IMR-90 (cell line): ENCODE data around the gene FBXW2.

Experiments used
- CTCF ChIP-seq: conservative IDR thresholded peaks from 2 replicates; pipeline ENCODE4 v1.5.1; 2012; ENCODE audit warnings: mild to moderate bottlenecking, low read depth, low read length, improper control_type of control experiment
- MXI1 ChIP-seq: IDR thresholded peaks from 2 replicates; pipeline ENCODE4 v1.6.1; 2012; ENCODE audit warnings: low read depth, mild to moderate bottlenecking, low read length, moderate library complexity, borderline replicate concordance
- NFE2L2 ChIP-seq: fragments of 150-350 bp; IDR thresholded peaks from 2 replicates; pipeline ENCODE4 v1.6.1; 2016; ENCODE audit warnings: low read depth, mild to moderate bottlenecking, low read length
- RAD21 ChIP-seq: IDR thresholded peaks from 2 replicates; pipeline ENCODE4 v1.6.1; 2012; ENCODE audit warnings: low read length, improper control_type of control experiment
- SMC3 ChIP-seq: fragments of 150-350 bp; IDR thresholded peaks from 2 replicates; pipeline ENCODE4 v1.6.1; 2016; ENCODE audit warnings: low read depth, mild to moderate bottlenecking, antibody characterized with exemption, low read length, moderate library complexity
- TF ChIP-seq, protein P1 (sequence below): fragments of 150-350 bp; IDR thresholded peaks from 2 replicates; pipeline ENCODE4 v1.6.1; 2017; ENCODE audit warnings: mild to moderate bottlenecking, antibody characterized with exemption, low read length, low read depth

DNA sequence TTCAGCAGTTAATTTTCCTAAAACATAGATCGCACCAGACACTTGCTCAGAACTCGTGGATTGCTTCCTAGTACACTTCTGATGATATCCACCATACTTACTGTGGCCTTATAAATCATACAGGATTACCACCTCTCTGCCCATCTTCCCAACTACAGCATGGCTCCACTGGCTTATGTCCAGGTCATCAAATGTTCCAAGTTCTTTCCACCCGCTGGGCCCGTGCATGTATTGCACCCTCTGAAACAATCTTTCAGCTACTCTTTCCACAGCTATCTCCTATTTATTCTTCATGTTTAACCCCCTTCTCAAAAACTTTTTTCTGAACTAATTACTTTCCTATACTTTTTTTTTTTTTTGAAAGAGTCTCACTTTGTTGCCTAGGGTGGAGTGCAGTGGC lies 18.5 kb downstream of the FBXW2 start:
- TF ChIP-seq CTCF (no peak), MXI1 (no peak), SMC3 (no peak), RAD21 (no peak), NFE2L2 (no peak)
- TF ChIP-seq, protein P1, sequence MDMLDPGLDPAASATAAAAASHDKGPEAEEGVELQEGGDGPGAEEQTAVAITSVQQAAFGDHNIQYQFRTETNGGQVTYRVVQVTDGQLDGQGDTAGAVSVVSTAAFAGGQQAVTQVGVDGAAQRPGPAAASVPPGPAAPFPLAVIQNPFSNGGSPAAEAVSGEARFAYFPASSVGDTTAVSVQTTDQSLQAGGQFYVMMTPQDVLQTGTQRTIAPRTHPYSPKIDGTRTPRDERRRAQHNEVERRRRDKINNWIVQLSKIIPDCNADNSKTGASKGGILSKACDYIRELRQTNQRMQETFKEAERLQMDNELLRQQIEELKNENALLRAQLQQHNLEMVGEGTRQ: no peak
